ENCODE data around the gene XCL2. TPM values are rescaled to one million over a fixed set of nuclear protein-coding genes. Genes with fewer than 3 reads are reported as not detected.

XCL2 gene
- total RNA-seq, 1 donor from 2014 or later: not detected

DNA sequence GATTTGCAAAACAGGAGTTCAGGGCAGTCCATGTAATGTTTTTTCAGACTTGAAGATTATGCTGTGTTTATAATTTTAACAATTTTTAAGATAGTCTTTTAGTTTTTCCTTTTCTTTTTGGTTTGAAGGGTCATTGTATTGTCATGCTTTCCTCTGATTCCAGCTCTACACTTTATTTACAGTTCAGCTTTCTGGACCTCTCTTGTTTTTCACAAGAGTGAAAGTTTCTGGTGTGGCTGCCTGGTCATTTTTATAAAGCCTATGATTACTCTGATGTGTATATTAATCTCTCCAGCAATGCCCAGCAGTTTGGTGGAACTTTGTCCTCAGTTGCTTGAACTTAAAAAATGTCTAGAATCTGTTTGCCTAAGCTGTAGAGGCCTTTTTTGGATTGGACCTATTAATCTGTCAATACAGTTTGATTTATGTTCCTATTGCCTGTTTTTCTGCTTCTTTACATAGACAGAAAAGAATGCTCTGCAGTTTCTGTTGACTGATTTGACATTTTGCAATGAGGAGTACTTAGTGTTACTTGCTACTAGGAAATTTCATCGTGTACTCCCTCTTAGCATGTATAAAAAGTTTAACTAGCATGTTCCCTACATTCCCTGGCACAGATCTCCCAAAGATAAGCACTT, 52.2 kb downstream of the XCL2 start:
- no peak for DNase-seq (ENCODE audit: low read depth)
- H3K4me3 ChIP-seq (ENCODE audit: low read depth, low read length): no peak overlapping the region
- no peak for TF ChIP-seq CTCF (conservative IDR thresholded peaks at IDR 0.05; ENCODE audit: low read depth, low read length)

Other genes starting within 250 kb of the XCL2 start
- gene XCL1, start 32.6 kb upstream of the XCL2 start, total RNA-seq: not detected in 2 replicates
- not detected in 2 replicates for gene DPT, start 185.2 kb upstream of the XCL2 start, total RNA-seq

Data from epithelial cell of proximal tubule (primary cell).